ENCODE measurements around the gene GYPC. TPM values are rescaled to one million over a fixed set of nuclear protein-coding genes. Genes with fewer than 3 reads are reported as not detected.
"Not testable (repeated sequence)": the region's sequence is repeated elsewhere in the genome, so short reads cannot be mapped to it uniquely, and the experiment has no call there.

The GYPC gene, protein sequence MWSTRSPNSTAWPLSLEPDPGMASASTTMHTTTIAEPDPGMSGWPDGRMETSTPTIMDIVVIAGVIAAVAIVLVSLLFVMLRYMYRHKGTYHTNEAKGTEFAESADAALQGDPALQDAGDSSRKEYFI
- total RNA-seq = 0.26 and 0.74 TPM in 2 replicates

DNA sequence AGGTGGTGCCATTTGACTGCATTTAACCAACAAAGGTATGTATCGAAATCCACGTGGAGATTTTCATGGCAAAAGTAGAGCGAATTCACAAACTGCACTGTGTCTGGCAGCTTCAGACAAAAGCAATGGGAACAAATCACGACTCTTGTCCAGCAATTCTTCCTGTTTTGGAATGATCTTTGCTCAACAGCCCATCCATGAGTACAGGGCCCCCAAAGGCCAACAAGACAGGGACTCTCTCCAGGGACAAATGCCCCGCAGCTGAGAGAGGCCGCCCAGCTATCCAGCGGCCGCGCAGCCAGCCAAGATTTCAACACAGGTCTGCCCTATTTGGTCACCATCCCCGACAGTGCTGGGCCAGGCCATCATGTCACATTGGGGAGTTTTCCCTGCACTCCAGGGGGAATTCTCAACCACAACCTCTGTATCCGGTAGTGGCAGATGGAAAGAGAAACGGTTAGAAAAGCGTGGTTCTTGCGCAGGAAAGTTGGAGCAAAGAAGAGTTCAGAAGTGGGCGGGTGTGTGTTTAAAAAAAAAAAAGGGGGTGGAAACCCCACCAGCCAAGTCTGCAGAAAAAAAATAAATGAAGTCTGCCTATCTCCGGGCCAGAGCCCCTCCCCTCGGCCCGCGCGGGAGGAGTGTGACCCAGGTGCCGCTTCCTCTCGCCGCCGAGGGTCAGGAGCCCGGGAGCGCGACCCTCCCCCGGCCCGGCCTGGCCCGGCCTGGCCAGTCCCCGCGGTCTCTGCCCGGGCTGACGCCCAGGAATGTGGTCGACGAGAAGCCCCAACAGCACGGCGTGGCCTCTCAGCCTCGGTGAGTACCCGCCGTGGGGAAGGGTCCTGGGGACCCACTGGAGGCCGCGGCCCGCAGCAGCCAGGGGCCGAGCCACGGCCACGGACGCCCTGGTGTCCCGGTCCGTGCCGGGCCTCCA is at the start of gene GYPC:
Gene GYPC (plus strand): TSS at position 659 of the 931 bp plus-strand sequence. CDS start 106 bp downstream, at position 765.
- DNase-seq (ENCODE audit: low read depth, low spot score) = no peak

DNA sequence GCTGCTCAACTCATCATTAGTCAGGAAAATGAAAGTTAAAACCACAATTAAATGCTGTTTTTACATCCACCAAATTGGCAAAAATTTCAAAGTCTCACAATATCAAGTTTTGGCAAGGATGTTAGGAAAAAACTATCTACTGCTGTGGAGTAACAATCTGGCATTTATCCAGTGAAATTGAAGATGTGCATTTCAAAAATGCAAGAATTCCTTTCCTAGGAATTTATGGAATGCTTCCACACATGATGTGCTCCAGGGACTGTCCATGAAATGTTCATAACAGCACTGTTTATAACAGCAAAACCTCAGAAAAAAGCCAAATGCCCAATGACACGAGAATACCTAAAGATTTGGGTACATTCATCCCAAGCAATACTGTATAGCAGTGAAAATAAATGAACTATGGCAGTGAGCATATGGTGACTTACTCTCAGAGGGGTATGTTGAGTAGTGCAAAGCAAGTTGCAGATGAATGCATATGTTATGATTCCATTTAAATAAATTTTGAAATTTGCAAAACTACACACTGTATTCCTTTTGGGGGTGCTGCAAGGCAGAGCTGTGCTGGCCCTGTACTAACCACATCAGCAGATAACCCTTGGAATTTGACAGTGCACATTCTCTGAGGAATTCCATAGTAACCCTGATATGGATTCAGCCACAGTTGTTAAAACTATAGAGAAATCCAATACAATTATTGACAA is 41.3 kb upstream of the GYPC start:
- no peak for DNase-seq (ENCODE audit: low read depth, low spot score)

DNA sequence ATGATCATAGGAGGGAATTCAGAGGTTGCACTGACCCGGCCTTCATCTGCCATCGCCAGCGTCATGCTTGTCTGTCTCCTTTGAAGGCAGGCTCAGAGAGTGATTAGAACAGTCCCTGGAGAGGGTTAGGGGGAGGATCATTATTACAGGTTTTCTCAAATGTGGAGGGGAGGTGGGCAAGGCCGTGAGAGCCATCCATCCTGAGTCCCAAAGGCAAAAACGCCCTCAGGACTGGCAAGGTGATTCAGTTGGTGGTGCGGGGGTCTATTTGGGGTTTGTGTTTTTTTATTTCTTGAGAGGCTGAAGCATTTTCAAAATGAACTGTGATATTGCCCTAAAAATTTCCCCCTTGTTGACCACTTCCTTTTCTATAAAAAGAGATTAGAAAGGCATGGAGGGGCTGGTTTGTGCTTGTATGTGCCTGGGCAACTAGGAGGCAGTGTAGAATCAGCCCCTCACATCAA is 39.3 kb upstream of the GYPC start:
- no peak for DNase-seq (ENCODE audit: low read depth, low spot score)

DNA sequence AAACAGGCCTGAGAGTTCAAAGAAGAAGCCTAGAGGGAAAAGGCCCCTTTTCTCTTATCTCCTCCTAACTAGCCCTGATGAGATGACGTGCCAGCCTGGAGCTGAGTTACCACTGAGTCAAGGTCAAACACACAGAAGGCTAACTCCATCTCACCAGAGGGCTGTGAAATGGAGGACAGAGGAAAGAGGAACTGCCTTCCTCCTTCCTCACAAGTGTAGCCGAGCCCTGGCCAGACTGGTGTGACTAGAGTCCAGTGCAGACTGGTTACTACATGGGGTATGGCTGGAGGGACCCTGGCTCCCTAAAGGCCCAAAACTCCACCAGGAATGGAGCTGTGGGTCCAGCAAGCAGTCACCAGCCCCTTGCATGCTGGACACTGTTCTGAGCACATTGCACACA is 35.7 kb upstream of the GYPC start:
- DNase-seq (ENCODE audit: low read depth, low spot score) = no peak

DNA sequence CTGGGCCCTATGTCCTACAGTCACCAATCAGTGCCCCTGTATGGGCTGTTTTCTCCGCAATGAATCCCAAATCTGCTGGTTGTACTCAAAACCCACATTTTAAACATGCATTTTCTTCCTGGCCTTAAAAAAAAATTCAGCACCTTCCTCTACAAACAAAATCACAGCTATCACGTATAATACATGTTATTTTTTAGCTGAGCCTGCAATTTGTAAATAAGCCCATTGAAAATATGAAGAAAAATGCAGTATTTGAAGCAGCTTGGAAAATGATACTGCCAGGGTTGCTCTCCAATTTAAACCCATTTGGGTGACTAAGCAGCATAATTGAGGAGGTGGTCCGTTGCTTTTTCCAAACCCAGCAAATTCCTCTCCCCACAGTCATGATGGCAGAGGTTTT is 33.0 kb upstream of the GYPC start:
- no peak for DNase-seq (ENCODE audit: low read depth, low spot score)

DNA sequence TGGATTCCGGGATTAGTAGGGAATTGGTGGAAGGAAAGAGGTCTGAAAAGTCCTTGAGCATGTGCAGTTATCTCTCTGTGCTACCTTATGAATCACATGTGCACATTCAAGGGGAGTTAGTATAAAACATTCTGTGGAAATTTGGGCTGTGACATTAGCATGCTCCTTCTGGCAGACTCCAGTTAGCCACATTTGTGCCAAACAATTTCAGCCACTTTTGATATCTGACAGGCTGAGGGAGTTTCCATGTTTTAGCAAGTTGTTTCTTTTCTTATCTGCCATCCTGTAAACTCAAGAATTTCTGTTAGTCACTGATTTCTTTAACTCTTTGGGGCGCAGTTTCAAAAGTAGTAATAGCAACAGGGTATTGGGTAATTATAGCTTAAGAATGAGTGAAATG is 28.3 kb upstream of the GYPC start:
- no peak for DNase-seq (ENCODE audit: low read depth, low spot score)

DNA sequence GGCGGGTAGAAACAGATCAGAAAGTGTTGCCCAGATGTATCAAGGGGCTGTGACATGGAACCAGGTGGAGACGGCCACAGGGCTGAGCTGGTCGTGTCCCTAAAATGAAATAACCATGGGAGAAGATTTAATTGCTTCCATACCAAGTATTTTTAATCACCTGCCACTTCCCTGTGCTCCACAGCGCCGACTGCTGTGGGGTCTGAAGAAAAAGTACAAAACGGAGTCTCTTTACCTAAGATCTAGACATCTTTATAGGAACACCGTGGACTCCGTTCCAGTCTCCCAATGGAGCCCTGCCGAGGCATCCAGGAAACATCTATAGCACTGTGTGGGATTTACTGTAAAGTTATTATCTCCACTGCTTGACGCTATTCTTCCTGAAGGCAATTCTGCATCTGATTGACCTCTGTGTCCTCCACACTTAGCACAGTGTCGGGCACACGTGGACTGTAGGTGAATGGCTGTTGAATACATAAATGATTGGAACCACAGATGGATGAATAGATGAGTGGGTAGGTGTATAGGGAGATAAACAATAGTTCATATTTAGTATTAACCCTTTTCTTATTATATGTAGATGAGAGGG is 21.6 kb upstream of the GYPC start:
- no peak for DNase-seq (ENCODE audit: low read depth, low spot score)

DNA sequence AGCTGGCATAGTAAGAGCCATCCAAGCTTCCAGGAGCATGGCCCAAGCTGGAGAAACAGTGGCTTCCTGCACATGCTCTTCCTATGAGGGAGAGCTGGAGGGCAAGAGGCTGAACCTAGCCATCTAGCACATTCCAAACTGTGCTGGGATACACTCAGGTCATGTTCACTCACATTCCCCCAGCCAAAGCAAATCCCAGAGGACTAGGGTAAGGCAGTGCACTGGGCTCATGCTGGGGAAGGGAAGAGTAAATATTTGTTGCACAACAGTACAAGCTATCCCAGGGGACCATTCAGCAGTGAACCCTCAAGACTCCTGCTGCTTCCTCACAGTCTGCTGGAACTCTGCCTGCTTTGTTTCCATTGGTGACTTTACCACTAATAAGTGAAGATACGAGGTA is 20.7 kb upstream of the GYPC start:
- no peak for DNase-seq (ENCODE audit: low read depth, low spot score)

DNA sequence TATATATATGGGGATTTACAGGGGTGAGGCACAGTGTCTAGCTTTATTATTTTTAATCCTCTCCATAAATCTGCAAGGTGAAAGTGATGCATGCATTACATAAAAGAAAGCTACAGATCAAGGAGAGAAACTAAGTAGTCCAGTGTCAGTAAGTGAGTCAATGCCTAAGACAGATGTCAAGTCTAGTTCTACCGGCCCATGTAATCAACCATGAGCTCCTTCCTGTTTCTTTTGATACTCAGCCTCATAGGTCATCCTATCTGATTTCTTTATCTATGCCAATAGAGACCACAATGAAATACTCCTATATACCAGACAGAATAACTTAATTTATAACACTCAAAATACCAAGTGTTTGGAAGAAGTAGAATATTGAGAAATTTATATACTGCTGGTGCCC is 20.2 kb upstream of the GYPC start:
- DNase-seq (ENCODE audit: low read depth, low spot score) = no peak

DNA sequence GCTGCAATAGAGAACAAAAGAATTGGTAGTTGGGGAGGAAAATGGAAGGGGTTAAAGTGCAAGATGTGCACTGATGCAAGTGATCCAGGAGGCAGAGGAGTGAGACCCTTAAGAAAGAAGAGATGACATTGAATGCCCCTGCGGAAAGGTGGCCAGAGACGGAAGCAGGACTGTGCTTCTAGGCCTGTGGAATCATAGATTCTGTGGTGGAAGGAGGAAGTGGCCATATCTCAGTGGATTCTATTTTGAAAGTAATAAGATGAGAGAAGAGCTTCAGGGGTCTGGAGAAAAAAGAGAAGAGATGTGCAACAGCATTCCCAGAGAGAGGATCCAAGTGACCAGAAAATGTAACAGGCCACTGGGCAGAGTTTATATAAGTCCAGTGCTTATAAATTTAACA is 18.6 kb upstream of the GYPC start:
- DNase-seq (ENCODE audit: low read depth, low spot score) = no peak

DNA sequence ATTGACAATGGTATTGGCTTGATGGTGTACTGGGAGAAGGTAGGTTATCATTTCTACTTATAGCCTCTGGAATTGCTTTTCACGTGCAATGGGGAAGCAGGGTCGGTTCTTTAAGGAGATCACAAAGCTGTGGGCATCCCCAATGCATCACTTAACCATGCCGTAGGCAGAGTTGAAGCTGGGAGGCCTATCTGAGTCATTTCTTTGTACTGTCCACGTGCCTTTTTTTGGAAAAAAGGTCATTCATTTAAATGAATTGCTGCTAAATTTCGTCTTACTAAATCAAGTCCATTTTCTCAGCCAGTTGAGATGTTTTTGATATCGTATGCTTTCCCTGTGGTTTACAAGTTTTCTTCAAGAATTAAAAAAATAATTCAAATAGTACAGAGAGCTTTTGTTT is 17.2 kb upstream of the GYPC start:
- no peak for DNase-seq (ENCODE audit: low read depth, low spot score)

DNA sequence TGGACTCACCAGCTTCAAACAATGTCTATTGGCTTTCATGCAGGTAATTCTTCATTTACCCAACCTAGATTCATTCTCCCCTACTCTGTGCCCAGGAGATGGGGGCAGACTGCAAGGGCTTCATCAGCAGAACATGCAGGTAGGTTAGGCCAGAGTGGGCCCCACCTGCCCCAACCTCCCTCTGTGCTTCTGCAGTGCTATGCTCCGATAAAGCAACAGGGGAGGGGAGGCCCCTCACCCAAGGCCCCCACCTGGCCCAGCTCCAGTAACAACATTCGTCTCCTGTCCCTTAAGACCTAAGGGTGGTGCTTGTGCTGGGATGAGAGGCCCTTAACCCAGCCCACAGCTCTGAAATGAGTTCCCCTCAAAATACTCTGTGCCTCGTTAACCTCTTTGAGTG is 16.7 kb upstream of the GYPC start:
- DNase-seq (ENCODE audit: low read depth, low spot score) = no peak

DNA sequence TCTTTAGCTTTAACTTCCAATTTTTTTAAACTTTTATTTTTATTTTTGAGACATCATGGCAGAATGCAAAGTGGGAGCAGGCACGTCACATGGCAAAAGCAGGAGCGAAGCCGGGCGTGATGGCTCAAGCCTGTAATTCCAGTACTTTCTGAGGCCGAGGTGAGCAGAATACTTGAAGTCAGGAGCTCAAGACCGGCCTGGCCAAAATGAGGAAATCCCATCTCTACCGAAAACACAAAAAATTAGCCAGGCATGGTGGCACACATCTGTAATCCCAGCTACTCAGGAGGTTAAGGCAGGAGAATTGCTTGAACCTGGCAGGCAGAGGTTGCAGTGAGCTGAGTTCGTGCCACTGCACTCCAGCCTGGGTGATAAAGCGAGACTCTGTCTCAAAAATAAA is 14.7 kb upstream of the GYPC start:
- DNase-seq (ENCODE audit: low read depth, low spot score) = not testable (repeated sequence)

DNA sequence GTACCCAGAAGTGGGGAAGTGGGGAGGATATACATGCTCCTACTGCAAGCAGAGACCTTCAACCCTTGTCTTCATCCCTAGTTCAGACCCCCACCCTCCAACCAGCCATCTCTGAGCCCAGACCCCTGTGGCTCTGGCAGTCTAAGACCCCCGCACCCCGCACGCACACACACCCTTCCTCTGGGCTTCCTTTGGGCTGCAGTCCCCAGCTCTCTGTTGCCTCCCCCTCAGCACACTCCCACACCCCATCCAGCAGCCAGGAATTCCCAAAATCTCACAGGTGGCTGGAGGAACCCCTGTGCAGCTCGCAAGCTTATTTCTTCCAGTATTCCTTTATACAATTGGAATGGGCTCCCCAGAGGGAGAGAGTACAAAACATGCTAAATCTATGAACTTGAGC is 13.9 kb upstream of the GYPC start:
- DNase-seq (ENCODE audit: low read depth, low spot score) = no peak

DNA sequence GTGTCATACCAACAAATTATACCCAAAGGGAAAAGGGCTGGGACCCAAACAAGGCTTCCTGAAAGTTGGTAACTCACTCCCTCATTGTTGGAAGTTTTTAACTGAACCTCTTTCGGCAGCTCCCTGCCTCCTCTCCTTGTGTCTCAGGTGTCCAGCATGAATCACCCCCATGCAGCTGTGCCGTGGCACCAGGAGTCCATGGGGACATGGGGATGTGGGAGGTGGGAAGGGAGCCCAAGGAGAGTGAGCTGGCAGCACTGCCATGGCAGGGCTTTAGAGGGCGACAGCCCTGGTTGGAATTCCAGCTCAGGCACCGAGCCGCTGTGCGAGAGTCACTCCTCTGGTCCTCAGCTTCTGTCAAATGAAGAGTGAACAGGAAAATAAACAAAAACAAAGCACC is 12.5 kb upstream of the GYPC start:
- DNase-seq (ENCODE audit: low read depth, low spot score) = no peak

DNA sequence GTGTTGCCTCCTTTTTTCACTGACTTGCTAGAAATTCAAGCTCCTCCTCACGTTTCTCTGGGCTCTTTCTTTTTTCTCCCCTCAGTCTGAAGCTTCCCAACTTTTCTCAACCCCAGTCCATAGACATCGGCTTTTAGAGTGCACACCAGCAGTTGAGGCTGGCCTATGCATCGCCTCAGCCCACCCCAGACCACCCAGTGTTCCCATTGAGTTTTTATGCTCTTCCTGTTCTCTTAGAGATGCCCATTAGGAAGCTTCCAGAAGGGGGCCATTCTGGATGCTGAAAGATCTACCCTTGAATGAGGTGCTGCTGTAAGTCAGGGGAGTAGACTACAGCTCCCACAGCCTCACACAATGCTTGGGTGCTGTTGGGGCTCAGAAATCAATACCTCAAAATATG is 12.0 kb upstream of the GYPC start:
- no peak for DNase-seq (ENCODE audit: low read depth, low spot score)

DNA sequence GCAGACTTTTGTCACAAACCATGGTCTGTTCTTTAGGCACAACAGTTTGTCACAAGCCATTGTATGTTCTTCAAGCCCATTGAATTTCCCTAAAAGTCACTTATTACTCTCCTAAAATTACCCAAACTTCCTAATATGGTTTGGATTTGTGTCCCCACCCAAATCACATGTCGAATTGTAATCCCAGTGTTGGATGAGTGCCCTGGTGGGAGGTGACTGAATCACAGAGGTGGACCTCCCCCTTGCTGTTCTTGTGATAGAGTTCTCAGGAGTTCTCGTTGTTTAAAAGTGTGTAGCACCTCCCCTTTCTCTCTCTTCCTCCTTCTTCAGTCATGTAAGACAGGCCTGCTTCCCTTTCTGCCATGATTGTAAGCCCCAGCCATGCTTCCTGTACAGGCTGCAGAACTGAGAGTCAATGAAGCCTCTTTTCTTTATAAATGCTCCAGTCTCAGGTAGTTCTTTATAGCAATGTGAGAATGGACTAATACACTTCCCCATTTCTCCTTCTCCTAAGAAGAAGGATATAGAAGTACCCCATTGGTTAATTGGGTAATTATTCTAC is 11.2 kb upstream of the GYPC start:
- DNase-seq (ENCODE audit: low read depth, low spot score) = no peak

DNA sequence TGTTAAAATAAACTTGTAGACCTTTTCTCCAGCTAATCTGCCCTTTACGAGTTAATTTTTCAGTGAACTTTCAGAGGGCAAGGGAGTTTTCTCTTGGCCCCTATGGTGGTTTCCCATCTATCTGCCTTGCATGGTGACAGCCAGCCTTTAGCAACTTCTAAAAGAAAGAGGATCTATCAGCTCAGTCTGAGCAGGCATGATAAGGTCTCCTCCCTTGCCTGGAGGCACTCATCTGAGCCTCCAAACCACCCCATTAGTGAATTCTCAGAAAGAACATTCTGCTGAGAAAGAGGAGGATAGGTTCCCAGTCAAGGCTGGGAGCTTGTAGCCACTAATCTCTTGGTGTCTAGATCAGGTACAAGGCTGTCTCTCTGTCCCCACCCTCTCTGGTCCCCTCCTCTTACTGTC is 10.7 kb upstream of the GYPC start:
- DNase-seq (ENCODE audit: low read depth, low spot score) = no peak

DNA sequence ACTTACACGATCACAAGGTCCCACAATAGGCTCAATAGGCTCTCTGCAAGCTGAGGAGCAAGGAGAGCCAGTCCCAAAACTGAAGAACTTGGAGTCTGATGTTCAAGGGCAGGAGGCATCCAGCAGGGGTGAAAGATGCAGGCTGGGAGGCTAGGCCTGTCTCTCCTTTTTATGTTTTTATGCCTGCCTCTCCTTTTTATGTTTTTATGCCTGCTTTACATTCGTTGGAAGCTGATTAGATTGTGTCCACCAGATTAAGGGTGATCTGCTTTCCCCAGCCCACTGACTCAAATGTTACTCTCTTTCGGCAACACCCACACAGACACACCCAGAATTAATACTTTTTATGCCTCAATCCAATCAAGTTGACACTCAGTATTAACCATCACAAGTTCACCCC is 9.9 kb upstream of the GYPC start:
- no peak for DNase-seq (ENCODE audit: low read depth, low spot score)

DNA sequence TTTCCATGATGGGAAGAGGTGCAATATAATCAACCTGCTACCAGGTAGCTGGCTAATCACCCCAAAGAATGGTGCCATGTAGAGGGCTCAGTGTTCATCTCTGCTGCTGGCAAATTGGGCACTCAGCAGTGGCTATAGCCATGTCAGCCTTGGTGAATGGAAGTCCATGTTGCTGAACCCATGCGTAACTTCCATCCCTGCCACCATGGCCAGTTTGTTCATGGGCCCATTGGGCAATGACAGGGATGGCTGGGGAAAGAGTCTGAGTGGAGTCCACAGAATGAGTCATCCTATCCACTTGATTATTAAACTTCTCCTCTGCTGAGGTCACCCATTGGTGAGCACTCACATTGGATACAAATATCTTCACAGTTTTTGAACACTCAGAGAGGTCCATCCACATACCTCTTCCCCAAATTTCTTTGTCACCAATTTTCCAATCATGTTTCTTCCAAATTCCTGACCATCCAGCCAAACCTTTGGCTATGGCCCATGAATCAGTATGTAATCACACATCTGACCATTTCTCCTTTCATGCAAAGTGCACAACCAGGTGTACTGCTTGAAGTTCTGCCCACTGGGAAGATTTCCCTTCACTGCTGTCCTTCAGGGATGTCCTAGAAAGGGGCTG is 8.1 kb upstream of the GYPC start:
- not testable (repeated sequence) for DNase-seq (ENCODE audit: low read depth, low spot score)

DNA sequence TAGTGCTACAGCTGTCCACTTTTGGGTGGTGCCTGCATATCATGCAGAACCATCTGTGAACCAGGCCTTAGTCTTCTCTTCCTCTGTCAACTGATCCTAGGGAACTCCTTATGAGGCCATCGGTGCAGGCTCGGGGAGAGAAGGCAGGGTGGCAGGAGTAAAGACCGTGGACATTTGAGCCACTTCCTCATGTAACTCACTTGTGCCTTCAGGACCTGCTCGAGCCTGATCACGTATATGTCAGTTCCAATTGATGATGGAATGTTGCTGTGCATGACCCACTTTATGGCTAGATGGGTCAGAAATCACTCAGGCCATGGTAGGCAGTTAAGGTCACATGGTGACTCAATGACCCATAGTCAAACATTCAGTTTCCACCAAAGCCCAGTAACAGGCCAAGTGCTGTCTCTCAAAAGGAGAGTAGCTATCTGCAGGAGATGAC is 7.6 kb upstream of the GYPC start:
- not testable (repeated sequence) for DNase-seq (ENCODE audit: low read depth, low spot score)

Data from pulmonary artery endothelial cell (primary cell).